Panc1 (cell line): ENCODE data around the gene CCHCR1. TPM values are rescaled to one million over a fixed set of nuclear protein-coding genes. Genes with fewer than 3 reads are reported as not detected.
"Not testable (repeated sequence)": the region's sequence is repeated elsewhere in the genome, so short reads cannot be mapped to it uniquely, and the experiment has no call there.

ENCODE experiments used
- ATAC-seq: fragments of 200-7000 bp; cut with Tn5 transposase; 2 replicates; pipeline ENCODE4 v1.9.1; 2020; ENCODE audit warnings: mild to moderate bottlenecking, moderate library complexity
- BruUV-seq: library from RNA; stranded (reverse); fragments of 400-500 nt; replicated peaks from 2 replicates; lab custom pipeline; 2021; lab: Mats Ljungman, UMichigan
- CTCF ChIA-PET: fragments of 300-600 bp; sonication (Branson Sonifier 250); formaldehyde crosslinking; loops from one replicate; lab custom pipeline; 2022; ENCODE audit warnings: antibody characterized with exemption; lab: Charles Lee
- POLR2A ChIA-PET: fragments of 300-600 bp; sonication (Branson Sonifier 250); formaldehyde crosslinking; loops from one replicate; lab custom pipeline; 2022; ENCODE audit warnings: antibody characterized with exemption; lab: Charles Lee
- DNase-seq: peaks from one replicate; pipeline ENCODE4 v3.0.0-alpha.2; 2010; ENCODE audit warnings: low read depth, low spot score
- H3K27ac ChIP-seq: 2 replicates; pipeline ENCODE4 v1.5.1; 2011; ENCODE audit warnings: mild to moderate bottlenecking, low read length, inconsistent platforms
- H3K27me3 ChIP-seq: fragments of 200-500 bp; sonication (Bioruptor generic); 2 replicates; pipeline ENCODE4 v1.6.0; 2014; ENCODE audit warnings: low read length, inconsistent platforms; ENCODE audit not compliant: control insufficient read depth, insufficient read depth
- H3K36me3 ChIP-seq: fragments of 200-500 bp; sonication (Bioruptor generic); 2 replicates; pipeline ENCODE4 v1.5.1; 2014; ENCODE audit warnings: inconsistent platforms, mild to moderate bottlenecking, low read length, moderate library complexity; ENCODE audit not compliant: control insufficient read depth, insufficient read depth
- H3K4me1 ChIP-seq: 2 replicates; pipeline ENCODE4 v1.5.1; 2011; ENCODE audit warnings: inconsistent platforms, mild to moderate bottlenecking, low read length, moderate library complexity; ENCODE audit not compliant: control insufficient read depth, insufficient read depth
- H3K4me3 ChIP-seq, 2 experiments: 2 replicates each; pipeline ENCODE4 v1.5.1; 2011 to 2012; ENCODE audit warnings: low read depth in 2 of 2, low read length in 2 of 2, mild to moderate bottlenecking in 2 of 2, inconsistent platforms in 1 of 2, moderate library complexity in 1 of 2
- H3K9me3 ChIP-seq: fragments of 200-500 bp; sonication (Bioruptor generic); 2 replicates; pipeline ENCODE4 v1.5.1; 2014; ENCODE audit warnings: low read depth, mild to moderate bottlenecking, inconsistent platforms, low read length, moderate library complexity; ENCODE audit not compliant: control insufficient read depth, insufficient read depth
- CTCF ChIP-seq: fragments of 450-650 bp; IDR thresholded peaks from 2 replicates; pipeline ENCODE4 v1.5.1; 2017; ENCODE audit warnings: mild to moderate bottlenecking
- POLR2AphosphoS5 ChIP-seq: IDR thresholded peaks from 2 replicates; pipeline ENCODE4 v1.6.1; 2012; ENCODE audit warnings: mild to moderate bottlenecking, low read depth, low read length, moderate library complexity
- REST ChIP-seq, 2 experiments: IDR thresholded peaks; 2 replicates each; pipeline ENCODE4 v1.6.1; 2011 to 2012; ENCODE audit warnings: low read depth in 2 of 2, control low read depth in 1 of 2, low read length in 1 of 2, mild to moderate bottlenecking in 1 of 2, moderate library complexity in 1 of 2; ENCODE audit not compliant: insufficient read depth in 1 of 2
- SIN3A ChIP-seq: IDR thresholded peaks from 2 replicates; pipeline ENCODE4 v1.6.1; 2012; ENCODE audit warnings: low read depth, mild to moderate bottlenecking, low read length, moderate library complexity, borderline replicate concordance; ENCODE audit not compliant: insufficient read depth
- TCF7L2 ChIP-seq: IDR thresholded peaks from 2 replicates; pipeline ENCODE4 v1.6.1; 2011; ENCODE audit warnings: mild to moderate bottlenecking, low read depth, low read length, inconsistent platforms
- in situ Hi-C: cut with HindIII; loops from 2 replicates; pipeline ENCODE4 v1.10.0; 2016; ENCODE audit warnings: low sequenced_read_pairs, low pct_unique_long_range_greater_than_20kb
- intact Hi-C: fragments of 100-400 bp; cut with micrococcal nuclease; formaldehyde crosslinking; loops from one replicate; pipeline ENCODE4 v1.10.0; 2022; ENCODE audit not compliant: unreplicated experiment
- total RNA-seq: library from RNA; stranded (reverse); gene quantifications from one replicate; pipeline ENCODE4 v1.2.1, GENCODE V29; 2021; ENCODE audit not compliant: unreplicated experiment

Gene CCHCR1
- total RNA-seq, 1 experiment from 2014 or later = 37.1 TPM

- in situ Hi-C loops = no loop called here
- POLR2A ChIA-PET = no interaction called here
- BruUV-seq = no TSS peak
Observed at GRCh38 chr6:31170600-31170881, 12.9 kb upstream of the CCHCR1 start, which contains the start of gene POU5F1. TSS of gene POU5F1 (minus strand) at chr6:31170682. CDS start at chr6:31170620, 62 bp downstream.

GRCh38 chr6:31169858-31170599 is 12.4 kb upstream of the CCHCR1 start:
- H3K4me3 ChIP-seq, BruUV-seq, CTCF ChIA-PET, H3K27me3 ChIP-seq, in situ Hi-C loops, H3K27ac ChIP-seq, H3K36me3 ChIP-seq, DNase-seq, H3K9me3 ChIP-seq, POLR2A ChIA-PET, H3K4me1 ChIP-seq, intact Hi-C loops, ATAC-seq: not testable (repeated sequence)

More at GRCh38 chr6:31170600-31170881, 12.9 kb upstream of the CCHCR1 start, which contains the start of gene POU5F1:
- Histone ChIP-seq H3K4me3 (no peak within 1 kb of the TSS), H3K36me3 (no peaks in the 10 kb centered on the region), H3K4me1 (no peaks in the 10 kb centered on the region), H3K27ac (no peak within 1 kb of the TSS), H3K27me3 (no peaks in the 10 kb centered on the region), H3K9me3 (no peaks in the 10 kb centered on the region)
- DNase-seq (no peak), ATAC-seq (no peak)
- CTCF ChIA-PET = no interaction called here
- TF ChIP-seq TCF7L2 = no peak
- TF ChIP-seq POLR2AphosphoS5 = no peak
- TF ChIP-seq REST (IDR thresholded peaks at IDR 0.05; ENCODE audit: insufficient read depth in 1 of 2, low read depth in 2 of 2, low read length in 1 of 2) = no peak
- no peak for TF ChIP-seq SIN3A
- intact Hi-C loops = no loop called here

GRCh38 chr6:31169123-31169857 is 11.7 kb upstream of the CCHCR1 start:
- Histone ChIP-seq H3K4me3 (no peak overlapping the region), H3K27ac (no peak overlapping the region), H3K9me3 (no peaks in the 10 kb centered on the region), H3K27me3 (no peaks in the 10 kb centered on the region), H3K4me1 (no peaks in the 10 kb centered on the region), H3K36me3 (no peaks in the 10 kb centered on the region)
- intact Hi-C loops (no loop called here), in situ Hi-C loops (no loop called here)
- ChIA-PET POLR2A (no interaction called here), CTCF (no interaction called here)
- ATAC-seq (no peak), DNase-seq (no peak)
- no TSS peak for BruUV-seq
- no peak for TF ChIP-seq REST (IDR thresholded peaks at IDR 0.05; ENCODE audit: insufficient read depth in 1 of 2, low read depth in 2 of 2, low read length in 1 of 2)
- TF ChIP-seq TCF7L2 = no peak
- TF ChIP-seq SIN3A = no peak
- TF ChIP-seq POLR2AphosphoS5 = no peak
- no peak for TF ChIP-seq CTCF
